Panc1 (cell line): Measurements from ENCODE around the gene SLCO4C1.

Experiments
- POLR2AphosphoS5 ChIP-seq: IDR thresholded peaks from 2 replicates; pipeline ENCODE4 v1.6.1; 2012; ENCODE audit warnings: mild to moderate bottlenecking, low read depth, low read length, moderate library complexity
- TCF7L2 ChIP-seq: IDR thresholded peaks from 2 replicates; pipeline ENCODE4 v1.6.1; 2011; ENCODE audit warnings: mild to moderate bottlenecking, low read depth, low read length, inconsistent platforms
- TF ChIP-seq, protein P1 (sequence below): fragments of 450-650 bp; IDR thresholded peaks from 2 replicates; pipeline ENCODE4 v1.5.1; 2017; ENCODE audit warnings: mild to moderate bottlenecking
- TF ChIP-seq, protein P2 (sequence below), 2 experiments: IDR thresholded peaks; 2 replicates each; pipeline ENCODE4 v1.6.1; 2011 to 2012; ENCODE audit warnings: low read depth in 2 of 2, control low read depth in 1 of 2, low read length in 1 of 2, mild to moderate bottlenecking in 1 of 2, moderate library complexity in 1 of 2; ENCODE audit not compliant: insufficient read depth in 1 of 2

DNA sequence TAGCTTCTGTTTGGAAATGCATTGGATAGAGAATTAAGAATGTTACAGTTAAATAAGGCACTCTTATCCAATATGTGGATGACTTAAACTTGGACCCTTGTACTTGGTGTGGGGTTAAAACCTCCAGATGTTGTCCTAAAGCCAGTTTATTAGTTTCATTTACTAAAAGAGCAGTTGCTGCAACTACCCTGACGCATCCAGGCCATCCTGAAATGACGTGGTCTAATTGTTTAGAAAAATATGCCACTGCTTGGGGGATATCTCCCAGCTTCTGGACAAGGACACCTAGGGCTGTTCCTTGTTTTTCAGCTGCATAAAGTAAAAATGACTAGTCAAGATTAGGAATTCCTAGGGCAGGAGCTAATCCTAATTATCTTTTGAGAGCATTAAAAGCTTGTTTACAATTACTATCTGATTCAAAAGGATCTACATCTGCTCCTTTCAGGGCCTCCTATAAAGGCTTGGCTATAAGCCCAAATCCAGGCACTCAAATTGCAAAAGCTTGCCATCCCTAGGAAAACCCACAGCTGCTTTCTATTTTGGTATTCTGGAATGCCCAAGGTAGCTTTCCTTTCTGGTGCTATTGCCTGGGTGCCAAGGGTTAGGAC is 45.7 kb upstream of the SLCO4C1 start:
- TF ChIP-seq, protein P1, sequence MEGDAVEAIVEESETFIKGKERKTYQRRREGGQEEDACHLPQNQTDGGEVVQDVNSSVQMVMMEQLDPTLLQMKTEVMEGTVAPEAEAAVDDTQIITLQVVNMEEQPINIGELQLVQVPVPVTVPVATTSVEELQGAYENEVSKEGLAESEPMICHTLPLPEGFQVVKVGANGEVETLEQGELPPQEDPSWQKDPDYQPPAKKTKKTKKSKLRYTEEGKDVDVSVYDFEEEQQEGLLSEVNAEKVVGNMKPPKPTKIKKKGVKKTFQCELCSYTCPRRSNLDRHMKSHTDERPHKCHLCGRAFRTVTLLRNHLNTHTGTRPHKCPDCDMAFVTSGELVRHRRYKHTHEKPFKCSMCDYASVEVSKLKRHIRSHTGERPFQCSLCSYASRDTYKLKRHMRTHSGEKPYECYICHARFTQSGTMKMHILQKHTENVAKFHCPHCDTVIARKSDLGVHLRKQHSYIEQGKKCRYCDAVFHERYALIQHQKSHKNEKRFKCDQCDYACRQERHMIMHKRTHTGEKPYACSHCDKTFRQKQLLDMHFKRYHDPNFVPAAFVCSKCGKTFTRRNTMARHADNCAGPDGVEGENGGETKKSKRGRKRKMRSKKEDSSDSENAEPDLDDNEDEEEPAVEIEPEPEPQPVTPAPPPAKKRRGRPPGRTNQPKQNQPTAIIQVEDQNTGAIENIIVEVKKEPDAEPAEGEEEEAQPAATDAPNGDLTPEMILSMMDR: no peak
- TF ChIP-seq POLR2AphosphoS5: no peak
- TF ChIP-seq, protein P2, sequence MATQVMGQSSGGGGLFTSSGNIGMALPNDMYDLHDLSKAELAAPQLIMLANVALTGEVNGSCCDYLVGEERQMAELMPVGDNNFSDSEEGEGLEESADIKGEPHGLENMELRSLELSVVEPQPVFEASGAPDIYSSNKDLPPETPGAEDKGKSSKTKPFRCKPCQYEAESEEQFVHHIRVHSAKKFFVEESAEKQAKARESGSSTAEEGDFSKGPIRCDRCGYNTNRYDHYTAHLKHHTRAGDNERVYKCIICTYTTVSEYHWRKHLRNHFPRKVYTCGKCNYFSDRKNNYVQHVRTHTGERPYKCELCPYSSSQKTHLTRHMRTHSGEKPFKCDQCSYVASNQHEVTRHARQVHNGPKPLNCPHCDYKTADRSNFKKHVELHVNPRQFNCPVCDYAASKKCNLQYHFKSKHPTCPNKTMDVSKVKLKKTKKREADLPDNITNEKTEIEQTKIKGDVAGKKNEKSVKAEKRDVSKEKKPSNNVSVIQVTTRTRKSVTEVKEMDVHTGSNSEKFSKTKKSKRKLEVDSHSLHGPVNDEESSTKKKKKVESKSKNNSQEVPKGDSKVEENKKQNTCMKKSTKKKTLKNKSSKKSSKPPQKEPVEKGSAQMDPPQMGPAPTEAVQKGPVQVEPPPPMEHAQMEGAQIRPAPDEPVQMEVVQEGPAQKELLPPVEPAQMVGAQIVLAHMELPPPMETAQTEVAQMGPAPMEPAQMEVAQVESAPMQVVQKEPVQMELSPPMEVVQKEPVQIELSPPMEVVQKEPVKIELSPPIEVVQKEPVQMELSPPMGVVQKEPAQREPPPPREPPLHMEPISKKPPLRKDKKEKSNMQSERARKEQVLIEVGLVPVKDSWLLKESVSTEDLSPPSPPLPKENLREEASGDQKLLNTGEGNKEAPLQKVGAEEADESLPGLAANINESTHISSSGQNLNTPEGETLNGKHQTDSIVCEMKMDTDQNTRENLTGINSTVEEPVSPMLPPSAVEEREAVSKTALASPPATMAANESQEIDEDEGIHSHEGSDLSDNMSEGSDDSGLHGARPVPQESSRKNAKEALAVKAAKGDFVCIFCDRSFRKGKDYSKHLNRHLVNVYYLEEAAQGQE (IDR thresholded peaks at IDR 0.05; ENCODE audit: insufficient read depth in 1 of 2, low read depth in 2 of 2, low read length in 1 of 2): no peak
- no peak for TF ChIP-seq TCF7L2
